Measurements from ENCODE around the gene OGFOD3.

OGFOD3 gene

DNA sequence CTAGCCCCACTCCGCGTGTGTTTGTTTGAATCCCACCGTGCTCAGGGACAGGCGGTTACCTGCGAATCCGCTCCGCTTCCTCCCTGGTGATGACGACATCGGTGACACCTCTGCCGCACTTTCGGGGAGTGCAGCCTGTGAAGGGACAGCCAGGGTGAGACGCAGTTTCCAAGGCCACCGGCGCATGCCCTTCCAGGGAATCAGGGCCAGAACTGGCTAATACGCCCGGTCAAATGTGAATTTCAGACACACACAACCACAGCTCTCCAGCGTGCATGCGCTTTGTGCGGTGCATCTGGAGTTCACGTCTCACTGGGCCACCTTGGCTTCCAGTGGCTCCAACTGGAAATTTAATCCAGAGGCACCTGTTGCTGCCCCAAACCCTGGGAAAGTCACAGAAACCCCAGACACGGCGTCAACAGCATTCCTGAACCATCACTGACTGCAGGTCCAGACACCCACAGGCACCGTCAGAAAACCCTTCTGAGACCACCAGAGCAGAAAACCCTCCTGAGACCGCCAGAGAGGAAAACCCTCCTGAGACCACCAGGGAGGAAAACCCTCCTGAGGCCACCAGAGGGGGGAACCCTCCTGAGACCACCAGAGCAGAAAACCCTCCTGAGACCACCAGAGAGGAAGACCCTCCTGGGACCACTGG is 6.9 kb downstream of the OGFOD3 start:
- no peak for DNase-seq
- no peak for TF ChIP-seq POLR2A (IDR thresholded peaks at IDR 0.05; ENCODE audit: low read length)
- no peak for TF ChIP-seq GATA1 (IDR thresholded peaks at IDR 0.05; ENCODE audit: low read depth, low read length)

DNA sequence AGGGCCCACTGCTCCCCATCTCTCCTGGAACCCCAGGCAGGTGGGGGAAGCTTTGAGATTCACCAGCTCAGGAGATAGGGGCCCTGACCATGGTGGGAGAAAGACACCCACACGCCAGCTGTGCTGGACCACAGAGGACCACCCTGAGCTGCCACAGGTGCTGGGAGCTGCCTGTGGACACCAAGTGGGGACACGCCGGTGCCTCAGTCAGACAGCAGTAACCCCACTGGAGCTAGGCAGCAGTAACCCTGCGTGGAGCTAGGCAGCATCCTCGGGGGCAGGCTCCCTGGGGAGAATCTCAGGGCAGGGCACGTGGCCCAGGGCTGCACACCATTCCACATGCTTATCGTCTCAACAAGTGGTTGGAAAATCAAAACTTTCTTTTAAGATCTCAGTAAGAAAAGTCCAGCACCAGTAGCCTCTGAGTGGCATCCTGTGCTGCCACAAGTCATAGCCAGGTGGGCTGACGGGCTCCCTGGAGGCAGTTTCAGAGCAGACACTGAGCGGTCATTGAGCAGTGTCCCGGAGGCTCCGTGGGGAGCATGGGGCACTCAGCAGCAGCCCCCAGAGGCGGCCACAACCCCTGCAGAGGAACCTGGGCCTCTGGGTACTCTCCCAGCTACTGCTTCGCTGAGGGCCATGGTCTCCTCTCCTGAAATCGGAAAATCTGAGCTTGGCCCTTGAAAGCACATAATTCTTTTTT is 8.2 kb downstream of the OGFOD3 start:
- TF ChIP-seq POLR2A (IDR thresholded peaks at IDR 0.05; ENCODE audit: low read length): no peak
- no peak for TF ChIP-seq GATA1 (IDR thresholded peaks at IDR 0.05; ENCODE audit: low read depth, low read length)

DNA sequence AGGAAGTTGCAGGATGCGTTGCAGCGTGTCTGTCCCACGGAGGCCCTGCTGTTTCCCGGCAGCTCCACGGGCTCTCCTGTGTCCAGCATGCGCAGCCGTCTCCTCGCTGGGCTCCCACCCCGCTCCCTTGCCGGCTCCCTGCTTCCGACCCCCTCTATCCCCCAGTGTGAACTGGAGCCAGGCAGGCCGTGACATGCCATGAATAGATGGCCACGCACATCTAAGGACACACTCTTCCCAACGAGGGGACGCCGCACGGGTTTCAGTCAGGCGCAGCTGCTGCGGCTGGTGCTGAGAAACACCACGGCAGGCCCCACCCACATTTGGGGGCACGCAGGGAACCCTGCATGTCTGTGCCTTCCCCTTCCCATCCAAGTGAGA is 9.5 kb downstream of the OGFOD3 start:
- TF ChIP-seq POLR2A (IDR thresholded peaks at IDR 0.05; ENCODE audit: low read length) (no peak), GATA1 (IDR thresholded peaks at IDR 0.05; ENCODE audit: low read depth, low read length) (no peak)
- DNase-seq: no peak

More for the DNA sequence above, 8.2 kb downstream of the OGFOD3 start:
- DNase-seq: no peak

DNA sequence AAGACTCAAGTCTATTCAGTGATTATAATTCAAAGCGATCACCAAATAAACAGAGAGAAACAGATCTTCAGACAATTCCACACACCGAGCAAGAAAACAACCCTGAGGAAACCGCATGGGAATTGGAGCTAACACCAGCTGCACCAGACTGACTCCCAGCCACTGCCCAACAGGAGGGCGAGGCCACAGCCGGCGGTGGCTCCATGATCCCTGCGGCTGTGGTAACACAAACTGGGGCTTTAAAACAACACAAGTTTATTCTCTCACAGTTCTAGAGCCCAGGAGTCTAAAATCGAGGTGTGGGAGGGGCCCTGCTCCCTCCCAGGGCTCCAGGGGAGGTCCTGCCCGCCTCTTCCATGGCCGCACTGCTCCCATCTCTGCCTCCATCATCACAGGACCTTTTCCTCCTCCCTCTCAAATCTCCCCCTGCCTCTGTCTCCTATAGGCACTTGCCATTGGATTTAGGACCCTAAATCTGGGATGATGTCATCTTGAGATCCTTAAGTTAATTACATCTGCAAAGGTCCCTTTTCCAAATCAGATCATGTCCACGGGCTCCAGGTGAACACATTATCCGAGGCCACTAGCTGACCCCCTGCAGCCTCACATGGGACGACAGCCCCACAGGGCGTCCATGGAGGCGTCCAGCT is 10.0 kb downstream of the OGFOD3 start:
- no peak for TF ChIP-seq POLR2A (IDR thresholded peaks at IDR 0.05; ENCODE audit: low read length)
- no peak for TF ChIP-seq GATA1 (IDR thresholded peaks at IDR 0.05; ENCODE audit: low read depth, low read length)
- no peak for DNase-seq

DNA sequence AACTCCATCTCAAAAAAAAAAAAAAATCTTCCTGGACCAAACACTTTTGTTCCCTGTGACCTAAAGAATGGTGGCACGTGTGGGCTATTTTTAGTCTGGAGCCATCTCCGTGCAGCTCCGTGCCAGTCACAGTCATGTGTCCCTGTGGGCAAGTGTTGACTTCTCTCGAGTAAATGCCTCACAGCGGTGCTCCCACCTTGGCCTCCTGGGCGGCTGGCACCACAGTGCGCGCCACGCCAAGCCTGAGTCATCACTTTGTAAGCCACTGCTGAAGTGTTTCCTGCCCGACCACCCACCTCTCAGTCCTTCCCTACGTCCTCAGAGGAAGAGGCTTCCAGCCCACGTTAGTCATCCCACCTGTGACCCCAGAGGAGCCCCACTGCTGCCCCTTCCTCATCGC is 11.1 kb downstream of the OGFOD3 start:
- no peak for DNase-seq
- no peak for TF ChIP-seq GATA1 (IDR thresholded peaks at IDR 0.05; ENCODE audit: low read depth, low read length)

DNA sequence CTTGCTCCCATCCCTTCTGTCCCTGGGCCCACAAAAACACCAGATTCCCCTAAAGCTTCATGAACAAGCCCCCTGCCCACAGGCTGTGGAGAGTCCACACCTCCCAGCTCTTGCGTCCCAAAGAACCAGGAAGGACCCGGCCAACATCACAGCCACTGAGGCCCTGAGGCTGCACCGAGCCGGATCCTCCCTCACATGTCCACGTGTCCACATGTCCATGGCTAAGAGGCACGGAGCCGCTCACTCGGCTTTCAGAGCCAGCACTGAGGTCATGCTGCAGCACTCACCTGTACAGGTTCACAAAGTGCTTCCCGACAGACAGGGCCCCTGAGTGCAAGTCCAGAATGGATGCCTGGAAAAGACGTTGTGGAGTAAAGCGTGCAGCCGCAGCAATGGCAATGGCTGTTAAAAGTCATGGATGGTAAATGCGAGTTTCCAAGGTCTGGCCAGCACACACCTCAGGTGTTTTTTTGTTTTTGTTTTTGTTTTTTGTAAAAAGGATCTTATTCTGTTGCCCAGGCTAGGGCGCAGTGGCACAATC is 12.2 kb downstream of the OGFOD3 start:
- DNase-seq: no peak
- TF ChIP-seq POLR2A (IDR thresholded peaks at IDR 0.05; ENCODE audit: low read length) (no peak), GATA1 (IDR thresholded peaks at IDR 0.05; ENCODE audit: low read depth, low read length) (no peak)

DNA sequence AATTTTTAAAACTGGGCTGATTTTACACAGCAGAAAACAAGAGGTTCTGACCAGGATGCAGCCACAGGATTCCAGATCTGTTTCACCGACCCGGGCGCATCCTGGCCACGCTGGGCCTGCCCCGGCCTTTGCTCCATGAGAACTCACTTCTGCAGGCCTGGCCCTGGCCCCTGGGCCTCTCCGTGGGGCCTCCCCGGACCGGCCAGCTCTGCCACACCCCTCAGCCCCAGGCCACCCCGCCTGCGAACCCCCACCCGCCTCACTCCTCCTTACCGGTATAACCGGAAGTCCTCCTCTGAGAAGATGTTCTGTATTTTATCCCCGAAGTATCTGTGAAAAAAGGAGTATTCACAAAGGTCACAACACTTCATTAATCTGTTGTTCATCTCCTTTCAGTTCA is 13.3 kb downstream of the OGFOD3 start:
- no peak for DNase-seq
- TF ChIP-seq GATA1 (IDR thresholded peaks at IDR 0.05; ENCODE audit: low read depth, low read length) (no peak), POLR2A (IDR thresholded peaks at IDR 0.05; ENCODE audit: low read length) (no peak)

DNA sequence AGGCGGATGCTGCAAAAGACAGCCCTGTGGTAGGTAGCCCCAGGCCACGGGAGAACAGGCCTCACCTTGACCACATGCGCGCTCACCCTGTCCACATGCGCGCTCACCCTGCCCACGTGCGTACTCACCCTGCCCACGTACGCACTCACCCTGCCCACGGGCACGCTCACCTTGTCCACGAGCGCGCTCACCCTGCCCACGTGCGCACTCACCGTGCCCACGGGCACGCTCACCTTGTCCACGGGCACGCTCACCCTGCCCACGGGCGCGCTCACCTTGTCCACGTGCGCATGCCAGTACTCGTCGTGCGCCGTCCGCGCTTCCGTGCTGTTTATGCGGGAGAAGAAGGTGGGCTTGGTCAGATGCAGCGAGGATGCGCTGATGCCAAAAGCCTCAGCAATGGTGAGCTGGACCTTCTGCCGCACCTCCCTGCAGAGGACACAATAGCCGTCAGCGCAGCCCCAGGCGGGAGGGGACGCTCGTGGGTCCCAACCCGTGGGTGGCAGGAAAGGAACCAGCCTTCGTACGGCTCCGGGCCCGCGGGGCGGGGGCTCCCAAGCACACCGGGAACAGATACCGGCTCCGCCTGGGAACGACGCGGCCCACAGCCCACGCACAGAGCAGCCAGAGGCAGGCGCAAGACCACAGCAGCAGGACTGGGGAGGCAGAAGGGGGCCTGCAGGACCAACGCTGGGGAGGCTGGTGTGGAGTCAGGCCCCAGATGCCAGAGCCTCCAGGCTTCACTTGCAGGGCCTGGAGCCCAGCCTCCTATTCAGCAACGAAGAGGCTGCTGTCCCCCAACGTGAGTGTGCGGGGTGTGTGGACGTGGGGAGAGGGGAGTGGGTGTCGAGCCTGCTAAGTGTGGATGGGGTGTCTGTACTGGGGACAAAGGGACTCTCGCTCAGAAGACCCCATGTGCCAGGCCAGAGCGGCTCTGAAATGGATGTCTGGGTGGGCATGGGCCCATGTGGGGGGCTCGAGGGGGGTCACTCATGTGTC is 14.4 kb downstream of the OGFOD3 start:
- no peak for DNase-seq
- TF ChIP-seq GATA1 (IDR thresholded peaks at IDR 0.05; ENCODE audit: low read depth, low read length) (no peak), POLR2A (IDR thresholded peaks at IDR 0.05; ENCODE audit: low read length) (no peak)

DNA sequence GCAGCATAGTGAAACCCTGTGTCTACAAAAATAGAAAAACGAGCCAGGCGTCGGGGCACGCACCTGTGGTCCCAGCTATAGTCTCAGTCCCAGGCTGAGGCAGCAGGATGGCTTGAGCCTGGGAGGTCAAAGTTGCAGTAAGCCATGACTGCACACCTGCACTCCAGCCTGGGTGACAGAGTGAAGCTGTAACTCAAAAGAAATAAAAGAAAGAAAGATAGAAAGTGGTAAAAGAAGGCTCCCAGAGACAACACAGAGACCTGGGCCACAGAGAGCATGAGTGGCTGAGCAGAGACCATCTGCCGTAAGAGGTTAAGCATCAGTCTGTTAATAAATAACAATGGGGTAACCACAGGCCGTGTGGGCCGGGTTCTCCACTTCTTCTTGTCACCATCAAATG is 15.5 kb downstream of the OGFOD3 start:
- TF ChIP-seq GATA1 (IDR thresholded peaks at IDR 0.05; ENCODE audit: low read depth, low read length) (no peak), POLR2A (IDR thresholded peaks at IDR 0.05; ENCODE audit: low read length) (no peak)
- no peak for DNase-seq

DNA sequence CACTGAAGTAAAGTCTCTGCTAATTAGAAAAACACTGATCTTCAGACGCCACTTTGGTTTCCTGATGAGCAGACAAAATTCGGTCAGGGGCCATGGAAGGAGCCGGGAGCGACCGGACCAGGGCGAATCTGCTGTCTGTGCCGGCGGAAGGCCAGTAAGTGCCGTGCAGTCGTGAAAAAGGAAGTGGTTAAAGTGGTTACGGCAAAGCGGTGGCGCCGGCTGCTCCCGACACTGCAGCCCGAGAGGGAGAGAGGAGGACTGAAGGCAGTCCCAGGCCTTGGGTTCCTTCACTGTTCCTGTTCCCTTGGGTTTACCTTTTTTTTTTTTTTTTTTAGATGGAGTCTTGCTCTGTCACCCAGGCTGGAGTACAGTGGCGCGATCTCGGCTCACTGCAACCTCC is 17.6 kb downstream of the OGFOD3 start:
- no peak for DNase-seq
- TF ChIP-seq POLR2A (IDR thresholded peaks at IDR 0.05; ENCODE audit: low read length): no peak

DNA sequence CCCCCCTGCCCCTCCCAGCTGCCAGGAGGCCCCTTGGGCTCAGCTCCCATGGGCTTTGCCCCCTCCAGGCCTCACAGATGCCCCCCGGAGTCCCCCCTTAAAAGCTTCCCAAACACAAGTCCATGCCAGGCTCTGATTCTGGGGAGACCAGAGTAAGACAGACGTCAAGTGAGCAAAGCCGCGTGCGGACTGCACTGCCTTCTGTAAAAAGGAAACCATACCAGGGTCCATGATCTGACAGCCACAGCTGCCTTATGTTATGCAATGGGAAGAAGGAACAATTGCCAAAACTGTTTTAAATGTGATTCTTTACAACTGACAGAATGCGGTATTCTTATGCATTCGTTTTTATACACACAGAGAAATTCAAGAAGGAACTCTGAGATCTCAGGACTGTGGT is 18.2 kb downstream of the OGFOD3 start:
- TF ChIP-seq GATA1 (IDR thresholded peaks at IDR 0.05; ENCODE audit: low read depth, low read length) (no peak), POLR2A (IDR thresholded peaks at IDR 0.05; ENCODE audit: low read length) (no peak)
- DNase-seq: no peak

DNA sequence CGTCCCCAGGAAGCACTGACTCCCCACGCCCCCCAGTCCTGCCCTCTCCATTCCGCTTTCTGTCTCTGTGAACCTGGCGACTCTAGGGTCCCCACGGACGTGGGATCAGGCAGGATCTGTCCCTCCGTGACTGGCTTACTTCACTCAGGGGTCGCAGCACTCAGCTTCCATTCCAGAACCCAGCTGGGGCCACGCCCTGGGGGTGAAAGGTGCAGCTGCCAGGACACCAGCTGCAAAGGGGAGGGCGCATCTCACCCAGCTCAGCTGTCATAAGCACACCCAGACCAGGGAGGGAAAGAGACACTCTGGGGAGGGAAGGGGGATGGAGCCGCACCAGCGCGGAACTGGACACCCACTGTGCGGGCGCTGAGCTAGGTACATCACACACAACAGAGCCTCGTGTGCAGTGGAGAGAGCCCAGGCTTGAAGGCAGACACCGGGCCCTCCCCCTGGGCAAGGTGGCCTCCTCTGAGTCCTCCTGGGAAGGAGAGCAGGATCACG is 18.7 kb downstream of the OGFOD3 start:
- no peak for DNase-seq
- TF ChIP-seq GATA1 (IDR thresholded peaks at IDR 0.05; ENCODE audit: low read depth, low read length) (no peak), POLR2A (IDR thresholded peaks at IDR 0.05; ENCODE audit: low read length) (no peak)

DNA sequence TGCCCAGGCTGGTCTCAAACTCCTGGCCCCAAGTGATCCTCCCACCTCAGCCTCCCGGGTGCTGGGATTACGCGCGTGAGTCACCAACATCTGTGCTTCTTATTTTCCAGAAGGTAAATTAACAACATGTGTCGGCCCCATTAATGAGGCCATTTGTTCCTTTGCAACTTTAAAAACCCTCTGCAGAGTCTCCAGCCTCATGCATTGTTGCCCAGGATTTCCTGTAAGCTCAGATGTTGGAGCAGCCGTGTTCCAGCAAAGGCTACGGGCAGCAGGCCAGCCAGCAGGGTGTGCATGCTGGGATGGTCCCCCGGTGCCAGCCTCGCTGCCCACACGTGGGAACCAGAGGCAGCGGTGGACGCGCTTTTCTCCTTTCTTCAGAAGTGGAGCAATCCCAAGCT is 19.3 kb downstream of the OGFOD3 start:
- no peak for DNase-seq
- TF ChIP-seq GATA1 (IDR thresholded peaks at IDR 0.05; ENCODE audit: low read depth, low read length): no peak
- TF ChIP-seq POLR2A (IDR thresholded peaks at IDR 0.05; ENCODE audit: low read length): no peak
